NCI-H1417 treated with DMSO at 0.1 percent for 48 hours (cell line): ENCODE measurements around the gene WNT7B.
A peak's percentile ranks its signal among the peaks of the same experiment; 100 is the strongest.
"Not testable (repeated sequence)": the region's sequence is repeated elsewhere in the genome, so short reads cannot be mapped to it uniquely, and the experiment has no call there.

Source experiments
- DNase-seq: peaks from one replicate; lab custom pipeline; 2025; lab: John Stamatoyannopoulos, UW

WNT7B gene

GRCh38 chr22:46008291-46008690, 31.3 kb upstream of the WNT7B start:
- DNase-seq = no peak

GRCh38 chr22:46007848-46008261, 30.9 kb upstream of the WNT7B start:
- DNase-seq = peak; percentile 37

GRCh38 chr22:46007003-46007847, 30.3 kb upstream of the WNT7B start:
- DNase-seq = no peak

- peak; percentile 51 for DNase-seq
These were observed 29.5 kb upstream of the WNT7B start for GRCh38 chr22:46006379-46007002.

- DNase-seq = not testable (repeated sequence)
These were observed 28.2 kb upstream of the WNT7B start for GRCh38 chr22:46005116-46005705.

- no peak for DNase-seq
These were observed 27.3 kb upstream of the WNT7B start for GRCh38 chr22:46004105-46004866.

GRCh38 chr22:46003271-46004091, 26.5 kb upstream of the WNT7B start:
- DNase-seq = no peak

- no peak for DNase-seq
These were observed 25.9 kb upstream of the WNT7B start for GRCh38 chr22:46002757-46003270.

GRCh38 chr22:46001426-46002106, 24.6 kb upstream of the WNT7B start:
- DNase-seq = peak; percentile 73

GRCh38 chr22:46001046-46001425, 24.1 kb upstream of the WNT7B start:
- no peak for DNase-seq

- no peak for DNase-seq
These were observed 23.4 kb upstream of the WNT7B start for GRCh38 chr22:46000081-46001027.

- DNase-seq = peak; percentile 62
These were observed 22.5 kb upstream of the WNT7B start for GRCh38 chr22:45999379-45999971.

- no peak for DNase-seq
These were observed 21.8 kb upstream of the WNT7B start for GRCh38 chr22:45998638-45999378.

- DNase-seq = no peak
These were observed 21.0 kb upstream of the WNT7B start for GRCh38 chr22:45997777-45998637.

GRCh38 chr22:45997077-45997776, 20.3 kb upstream of the WNT7B start:
- DNase-seq = peak; percentile 27

GRCh38 chr22:45996241-45997076, 19.5 kb upstream of the WNT7B start:
- no peak for DNase-seq
